Measurements from ENCODE around the gene GALNT15.

DNA sequence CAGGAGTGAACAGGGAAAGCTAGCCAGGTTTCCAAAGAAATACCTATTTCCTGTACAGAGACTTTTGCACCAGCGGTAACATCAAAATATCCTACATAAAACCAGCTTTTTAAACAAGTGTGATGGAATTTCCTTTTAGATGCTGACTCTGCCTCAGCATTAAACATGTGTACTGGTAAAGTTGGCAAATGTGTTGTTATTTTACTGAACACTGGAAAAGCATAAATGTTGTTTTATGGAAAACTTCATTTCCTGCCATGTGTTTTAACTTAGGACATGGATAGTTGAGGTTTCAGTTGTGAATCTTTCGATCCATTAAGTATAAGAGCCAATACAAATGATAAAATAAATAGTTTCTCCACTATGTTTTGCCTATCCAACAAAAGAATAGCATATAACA is 106.2 kb downstream of the GALNT15 start:
- TF ChIP-seq, protein P1, sequence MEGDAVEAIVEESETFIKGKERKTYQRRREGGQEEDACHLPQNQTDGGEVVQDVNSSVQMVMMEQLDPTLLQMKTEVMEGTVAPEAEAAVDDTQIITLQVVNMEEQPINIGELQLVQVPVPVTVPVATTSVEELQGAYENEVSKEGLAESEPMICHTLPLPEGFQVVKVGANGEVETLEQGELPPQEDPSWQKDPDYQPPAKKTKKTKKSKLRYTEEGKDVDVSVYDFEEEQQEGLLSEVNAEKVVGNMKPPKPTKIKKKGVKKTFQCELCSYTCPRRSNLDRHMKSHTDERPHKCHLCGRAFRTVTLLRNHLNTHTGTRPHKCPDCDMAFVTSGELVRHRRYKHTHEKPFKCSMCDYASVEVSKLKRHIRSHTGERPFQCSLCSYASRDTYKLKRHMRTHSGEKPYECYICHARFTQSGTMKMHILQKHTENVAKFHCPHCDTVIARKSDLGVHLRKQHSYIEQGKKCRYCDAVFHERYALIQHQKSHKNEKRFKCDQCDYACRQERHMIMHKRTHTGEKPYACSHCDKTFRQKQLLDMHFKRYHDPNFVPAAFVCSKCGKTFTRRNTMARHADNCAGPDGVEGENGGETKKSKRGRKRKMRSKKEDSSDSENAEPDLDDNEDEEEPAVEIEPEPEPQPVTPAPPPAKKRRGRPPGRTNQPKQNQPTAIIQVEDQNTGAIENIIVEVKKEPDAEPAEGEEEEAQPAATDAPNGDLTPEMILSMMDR (conservative IDR thresholded peaks at IDR 0.05; ENCODE audit: low read depth, low read length) = no peak
- no peak for TF ChIP-seq RAD21 (IDR thresholded peaks at IDR 0.05; ENCODE audit: low read length)
- no peak for TF ChIP-seq POLR2A (IDR thresholded peaks at IDR 0.05; ENCODE audit: low read depth, low read length)
- TF ChIP-seq, protein P2, sequence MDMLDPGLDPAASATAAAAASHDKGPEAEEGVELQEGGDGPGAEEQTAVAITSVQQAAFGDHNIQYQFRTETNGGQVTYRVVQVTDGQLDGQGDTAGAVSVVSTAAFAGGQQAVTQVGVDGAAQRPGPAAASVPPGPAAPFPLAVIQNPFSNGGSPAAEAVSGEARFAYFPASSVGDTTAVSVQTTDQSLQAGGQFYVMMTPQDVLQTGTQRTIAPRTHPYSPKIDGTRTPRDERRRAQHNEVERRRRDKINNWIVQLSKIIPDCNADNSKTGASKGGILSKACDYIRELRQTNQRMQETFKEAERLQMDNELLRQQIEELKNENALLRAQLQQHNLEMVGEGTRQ (IDR thresholded peaks at IDR 0.05; ENCODE audit: low read depth, low read length) = no peak
- TF ChIP-seq BHLHE40 (IDR thresholded peaks at IDR 0.05; ENCODE audit: low read depth, low read length) = no peak
- no peak for TF ChIP-seq CEBPB (IDR thresholded peaks at IDR 0.05; ENCODE audit: low read depth, low read length)
- no peak for TF ChIP-seq MXI1 (IDR thresholded peaks at IDR 0.05; ENCODE audit: borderline replicate concordance, low read depth, low read length)
- TF ChIP-seq MAFK (IDR thresholded peaks at IDR 0.05; ENCODE audit: low read depth, low read length) = no peak
- TF ChIP-seq RFX5 (IDR thresholded peaks at IDR 0.05; ENCODE audit: low read depth, low read length) = no peak
- TF ChIP-seq FOS (IDR thresholded peaks at IDR 0.05; ENCODE audit: low read depth, low read length) = no peak
- no peak for TF ChIP-seq SMC3 (IDR thresholded peaks at IDR 0.05; ENCODE audit: low read depth, low read length)
